ENCODE measurements around the gene ZNF396. TPM values are rescaled to one million over a fixed set of nuclear protein-coding genes. Genes with fewer than 3 reads are reported as not detected.

The ZNF396 gene
- total and polyA plus RNA-seq, 9 of the 15 experiments (the other 6 are each of a cell fraction or from before 2014, with no cell fraction given), result 0.73 to 2.3 (median 1.9) TPM

- WGBS (ENCODE audit: insufficient coverage, low coverage, missing lambda C conversion rate), result 60% methylated on average over 12 of the region's 12 CpGs
- Histone ChIP-seq H2AFZ (ENCODE audit: low read depth, low read length) (peak overlapping the region; percentile 95), H3K27me3 (ENCODE audit: control insufficient read depth in 2 of 2, insufficient read depth in 2 of 2, low read length in 2 of 2) (no peaks in the 10 kb centered on the region), H3K27ac (ENCODE audit: extremely low read depth, low read depth, low read length) (peak overlapping the region; percentile 99), H3K36me3 (ENCODE audit: control insufficient read depth, insufficient read depth, low read length) (peaks cover 31% of the 10 kb centered on the region), H3K79me2 (ENCODE audit: control insufficient read depth, insufficient read depth, low read length) (peaks cover 44% of the 10 kb centered on the region), H3K4me2 (ENCODE audit: insufficient read depth, low read length) (peak overlapping the region; percentile 99), H3K9ac (ENCODE audit: insufficient read depth in 1 of 2, low read depth in 2 of 2, low read length in 2 of 2) (peak overlapping the region in 1 of 2 experiments; percentile 99; a peak in 2 of 4 replicates), H4K20me1 (replicated peaks; ENCODE audit: control insufficient read depth, insufficient read depth, low read length) (peaks cover 14% of the 10 kb centered on the region), H3K9me1 (ENCODE audit: control insufficient read depth, insufficient read depth, low read length) (no peaks in the 10 kb centered on the region), H3K4me3 (peak overlapping the region; percentile 91), H3K4me1 (replicated peaks in 1 of 2; ENCODE audit: control insufficient read depth in 2 of 2, insufficient read depth in 2 of 2, low read length in 2 of 2) (peaks cover 8 to 10% of the 10 kb centered on the region in 2 experiments; a peak in 4 of 5 replicates), H3K9me3 (replicated peaks; ENCODE audit: control insufficient read depth, insufficient read depth, low read depth, low read length) (no peaks in the 10 kb centered on the region)
- FAIRE-seq, result no peak
- BruUV-seq (replicated peaks), result TSS peak; percentile 84
- ChIA-PET POLR2A (interaction anchor here (0.6 to 1.8 kb wide), 9 partner anchors 10 to 437 kb away, joined by 3 to 6 read pairs (median 4); partner anchors contain the start of gene ZSCAN30), CTCF (ENCODE audit: low intra/inter-chr PET ratio) (interaction anchor here (0.6 kb wide), 1 partner anchor 168 kb away, joined by 3 read pairs; no protein-coding TSS in a partner anchor)
- in situ Hi-C loops (cut with MboI) (no loop called here), intact Hi-C loops (cut with micrococcal nuclease) (loop anchor here (5.0 to 10.0 kb wide), 3 partner anchors 53 to 300 kb away; partner anchors contain the start of genes MAPRE2, ZNF397 and ZSCAN30)
- DNase-seq (ENCODE audit: extremely low read depth in 1 of 4, low spot score in 3 of 4), result no peak
- ATAC-seq, result no peak
- no peak for TF ChIP-seq EP300 (IDR thresholded peaks at IDR 0.05; ENCODE audit: low read length)
- TF ChIP-seq ATF7 (IDR thresholded peaks at IDR 0.05), result 0 out of 2 replicates have a peak, but pooled peaks have one; percentile 8
- TF ChIP-seq BCOR (IDR thresholded peaks at IDR 0.05), result peak; percentile 82; the same call in 1 of the 2 replicates
- peak; percentile 36; the same call in 1 of the 2 replicates for TF ChIP-seq NFATC3 (IDR thresholded peaks at IDR 0.05)
- TF ChIP-seq MGA (IDR thresholded peaks at IDR 0.05), result 0 out of 2 replicates have a peak, but pooled peaks have one; percentile 39
- TF ChIP-seq MAFK (IDR thresholded peaks at IDR 0.05; ENCODE audit: low read length), result peak; percentile 82
- TF ChIP-seq NR2C2 (CRISPR knock-in tag; IDR thresholded peaks at IDR 0.05), result no peak
- TF ChIP-seq NR2C2 (tag; IDR thresholded peaks at IDR 0.05), result 0 out of 2 replicates have a peak, but pooled peaks have one; percentile 15
- TF ChIP-seq DACH1 (IDR thresholded peaks at IDR 0.05; ENCODE audit: partially characterized antibody), result peak; percentile 47
- peak; percentile 96 for TF ChIP-seq RBM25 (IDR thresholded peaks at IDR 0.05; ENCODE audit: low read depth, low read length, severe bottlenecking)
- TF ChIP-seq SP1 (CRISPR knock-in tag; IDR thresholded peaks at IDR 0.05), result peak; percentile 9; the same call in 1 of the 2 replicates
Measured at GRCh38 chr18:35344736-35345459, 32.2 kb downstream of the ZNF396 start.

Data from K562 (cell line).